ENCODE data around the gene PRM3.

PRM3 gene

GRCh38 chr16:11277607-11278337 lies 4.3 kb upstream of the PRM3 start:
- no peak for TF ChIP-seq CTCF (IDR thresholded peaks at IDR 0.05; ENCODE audit: low read depth, low read length)
- DNase-seq (ENCODE audit: extremely low read depth, low read depth), result no peak

- TF ChIP-seq CTCF (IDR thresholded peaks at IDR 0.05; ENCODE audit: low read depth, low read length), result no peak
- DNase-seq (ENCODE audit: extremely low read depth, low read depth), result no peak
Measured at GRCh38 chr16:11276896-11277593, 3.6 kb upstream of the PRM3 start.

GRCh38 chr16:11276143-11276895 lies 2.9 kb upstream of the PRM3 start, which contains the start of gene PRM2:
Gene PRM2, minus strand, starts transcription at chr16:11276480. Its CDS starts 110 bp downstream, at chr16:11276370.
- no peak for DNase-seq (ENCODE audit: extremely low read depth, low read depth)
- no peak for TF ChIP-seq CTCF (IDR thresholded peaks at IDR 0.05; ENCODE audit: low read depth, low read length)

- TF ChIP-seq CTCF (IDR thresholded peaks at IDR 0.05; ENCODE audit: low read depth, low read length), result no peak
Measured at GRCh38 chr16:11274964-11275363, 1.5 kb upstream of the PRM3 start.

GRCh38 chr16:11273721-11274324 lies 394 bp upstream of the PRM3 start:
- no peak for TF ChIP-seq CTCF (IDR thresholded peaks at IDR 0.05; ENCODE audit: low read depth, low read length)
- no peak for DNase-seq (ENCODE audit: extremely low read depth, low read depth)

More at GRCh38 chr16:11274964-11275363, 1.5 kb upstream of the PRM3 start:
- DNase-seq (ENCODE audit: extremely low read depth, low read depth), result no peak

- DNase-seq (ENCODE audit: extremely low read depth, low read depth), result no peak
- TF ChIP-seq CTCF (IDR thresholded peaks at IDR 0.05; ENCODE audit: low read depth, low read length), result no peak
Measured at GRCh38 chr16:11272484-11272883, 945 bp downstream of the PRM3 start.
